HTR-8/SVneo (cell line): ENCODE data around the gene MYBBP1A.
A peak's percentile ranks its signal among the peaks of the same experiment; 100 is the strongest.
"Not testable (repeated sequence)": the region's sequence is repeated elsewhere in the genome, so short reads cannot be mapped to it uniquely, and the experiment has no call there.

Experiments used
- DNase-seq: peaks from one replicate; pipeline ENCODE4 v3.0.0; 2011; ENCODE audit warnings: low spot score, mixed read lengths; ENCODE audit not compliant: insufficient read length
- FAIRE-seq: peaks from 2 replicates; lab custom pipeline; 2011; peaks lifted over from hg19 to GRCh38; lab: Jason Lieb, UNC

Gene MYBBP1A

GRCh38 chr17:4588898-4589625 is 33.9 kb upstream of the MYBBP1A start:
- DNase-seq (no peak), FAIRE-seq (no peak)

- no peak for FAIRE-seq
- no peak for DNase-seq
These were observed 33.2 kb upstream of the MYBBP1A start for GRCh38 chr17:4588391-4588790.

- DNase-seq (no peak), FAIRE-seq (no peak)
These were observed 32.6 kb upstream of the MYBBP1A start for GRCh38 chr17:4587803-4588202.

- no peak for FAIRE-seq
- no peak for DNase-seq
These were observed 32.0 kb upstream of the MYBBP1A start for GRCh38 chr17:4587195-4587594.

- FAIRE-seq (no peak), DNase-seq (no peak)
These were observed 30.9 kb upstream of the MYBBP1A start for GRCh38 chr17:4586043-4586442.

GRCh38 chr17:4585638-4585994 is 30.4 kb upstream of the MYBBP1A start:
- FAIRE-seq (no peak), DNase-seq (no peak)

- FAIRE-seq: no peak
- no peak for DNase-seq
These were observed 29.9 kb upstream of the MYBBP1A start for GRCh38 chr17:4584917-4585637.

GRCh38 chr17:4584101-4584916 is 29.1 kb upstream of the MYBBP1A start, which contains the start of gene SMTNL2:
TSS of gene SMTNL2 (plus strand) at chr17:4584529. CDS start at chr17:4584606, 77 bp downstream.
- FAIRE-seq (no peak), DNase-seq (peak; percentile 61)

- DNase-seq (peak; percentile 66), FAIRE-seq (peak; percentile 33)
These were observed 28.6 kb upstream of the MYBBP1A start for GRCh38 chr17:4583782-4584100.

- no peak for FAIRE-seq
- no peak for DNase-seq
These were observed 28.0 kb upstream of the MYBBP1A start for GRCh38 chr17:4583206-4583605.

- FAIRE-seq: no peak
These were observed 27.5 kb upstream of the MYBBP1A start for GRCh38 chr17:4582691-4583090.

GRCh38 chr17:4582101-4582501 is 26.9 kb upstream of the MYBBP1A start:
- no peak for FAIRE-seq
- no peak for DNase-seq

More at GRCh38 chr17:4582691-4583090, 27.5 kb upstream of the MYBBP1A start:
- no peak for DNase-seq

GRCh38 chr17:4580291-4580690 is 25.1 kb upstream of the MYBBP1A start:
- FAIRE-seq (no peak), DNase-seq (no peak)

GRCh38 chr17:4579678-4580077 is 24.5 kb upstream of the MYBBP1A start:
- DNase-seq: no peak
- FAIRE-seq: no peak

- FAIRE-seq, DNase-seq: not testable (repeated sequence)
These were observed 23.2 kb upstream of the MYBBP1A start for GRCh38 chr17:4578349-4578748.

- FAIRE-seq: no peak
These were observed 22.3 kb upstream of the MYBBP1A start for GRCh38 chr17:4577386-4577993.

GRCh38 chr17:4576729-4577322 is 21.6 kb upstream of the MYBBP1A start:
- FAIRE-seq (no peak), DNase-seq (no peak)

More at GRCh38 chr17:4577386-4577993, 22.3 kb upstream of the MYBBP1A start:
- DNase-seq: no peak

GRCh38 chr17:4576161-4576558 is 21.0 kb upstream of the MYBBP1A start:
- DNase-seq (no peak), FAIRE-seq (no peak)

GRCh38 chr17:4574448-4575045 is 19.4 kb upstream of the MYBBP1A start:
- FAIRE-seq: peak; percentile 26

GRCh38 chr17:4573669-4574068 is 18.5 kb upstream of the MYBBP1A start:
- FAIRE-seq: no peak
- DNase-seq: no peak

More at GRCh38 chr17:4574448-4575045, 19.4 kb upstream of the MYBBP1A start:
- no peak for DNase-seq
